Measurements from ENCODE around the gene PRLHR.
A peak's percentile ranks its signal among the peaks of the same experiment; 100 is the strongest.

PRLHR gene

GRCh38 chr10:118586911-118587310 lies 8.5 kb downstream of the PRLHR start:
- no peak for DNase-seq

- DNase-seq: no peak
These were observed 9.7 kb downstream of the PRLHR start for GRCh38 chr10:118585794-118586193.

DNA sequence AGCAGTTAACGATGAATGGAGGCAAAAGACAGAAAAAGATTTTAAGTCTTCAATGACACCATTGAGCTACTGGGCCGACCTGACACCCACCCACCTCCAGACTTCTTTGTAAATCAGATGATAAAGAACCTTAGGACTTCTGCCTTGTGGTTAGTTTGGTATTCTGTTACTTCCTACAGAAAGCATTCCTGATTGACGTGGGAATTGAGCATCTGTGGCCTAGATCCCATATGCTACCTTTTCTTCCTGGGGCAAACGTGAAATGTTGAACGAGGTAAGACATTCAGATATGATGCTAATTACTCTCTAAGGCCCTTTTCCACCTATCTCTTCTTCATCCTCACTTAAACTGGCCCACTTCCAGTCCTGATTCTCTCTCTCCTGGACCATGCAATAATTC lies 10.2 kb downstream of the PRLHR start:
- DNase-seq: no peak

DNA sequence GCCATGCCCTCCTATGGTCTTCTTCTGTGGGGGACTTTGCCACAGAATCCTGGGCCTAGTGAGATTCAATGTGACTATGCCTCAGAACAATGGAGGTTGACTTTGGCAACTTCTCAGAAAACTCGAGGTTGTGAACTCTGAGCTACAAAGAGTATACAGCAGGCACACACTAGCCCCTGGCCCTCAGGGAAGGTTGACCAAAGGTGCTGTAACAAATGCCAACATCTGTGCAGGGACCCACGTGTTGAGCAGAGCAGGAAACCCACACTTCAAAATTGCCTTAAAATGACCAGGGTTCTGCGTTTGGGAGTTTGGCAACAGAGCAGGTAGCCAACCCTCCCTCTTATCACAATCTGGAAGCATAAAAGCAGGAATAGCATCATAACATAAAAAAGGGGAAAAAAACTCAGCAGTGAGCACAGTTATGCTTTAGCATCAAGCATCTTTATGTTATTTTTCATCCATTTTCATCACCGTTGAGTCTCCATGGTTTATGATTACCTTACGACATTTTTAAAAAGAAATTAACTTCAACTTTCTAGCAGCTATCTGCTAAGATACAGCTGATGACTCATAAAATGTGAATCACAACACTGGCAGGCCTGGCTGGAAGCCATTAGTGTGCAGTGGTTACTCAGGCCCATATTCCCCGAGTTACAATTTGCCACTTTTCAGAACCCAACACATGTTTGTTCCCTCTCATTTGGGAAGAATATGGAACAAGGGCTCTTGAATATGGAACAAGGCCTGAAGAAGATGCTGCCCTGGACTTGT lies 11.1 kb downstream of the PRLHR start:
- DNase-seq: no peak

DNA sequence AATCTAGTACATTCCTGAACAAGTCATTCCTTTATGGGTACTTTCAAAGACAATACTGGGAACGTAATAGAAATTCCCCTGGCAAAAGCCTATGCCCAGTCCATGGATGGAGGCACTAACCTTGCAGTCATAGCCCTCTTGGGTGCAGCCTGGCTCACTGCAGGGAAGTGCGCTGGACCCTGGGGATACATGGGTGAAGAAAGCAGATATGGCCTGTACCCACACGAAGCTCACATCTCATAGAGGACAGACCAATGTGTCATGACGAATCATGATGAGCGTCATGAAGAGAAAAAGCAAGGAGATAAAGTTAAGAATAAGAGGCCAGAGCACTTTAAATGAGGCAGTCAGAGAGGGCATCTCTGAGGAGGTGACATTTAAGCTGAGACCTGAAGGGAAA lies 11.8 kb downstream of the PRLHR start:
- DNase-seq: no peak

DNA sequence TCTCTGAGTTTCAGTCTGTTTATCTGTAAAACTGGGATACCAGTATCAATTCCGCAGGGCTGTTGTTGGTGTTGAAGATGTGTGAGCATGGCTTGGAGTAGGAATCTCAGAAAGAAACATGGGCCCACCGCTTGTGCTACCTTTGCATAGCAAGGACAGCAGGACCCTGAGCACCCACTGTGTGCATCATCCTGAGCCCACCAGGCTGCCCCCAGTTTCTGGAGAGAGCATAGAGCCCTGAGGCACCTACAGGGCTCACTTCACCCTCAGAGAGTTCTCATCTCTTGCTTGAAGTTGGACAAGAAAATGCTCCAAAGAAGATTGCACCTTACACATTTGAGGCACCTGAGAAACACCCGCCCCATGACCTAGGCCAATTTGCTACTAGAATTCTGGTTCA lies 12.9 kb downstream of the PRLHR start:
- DNase-seq: no peak

DNA sequence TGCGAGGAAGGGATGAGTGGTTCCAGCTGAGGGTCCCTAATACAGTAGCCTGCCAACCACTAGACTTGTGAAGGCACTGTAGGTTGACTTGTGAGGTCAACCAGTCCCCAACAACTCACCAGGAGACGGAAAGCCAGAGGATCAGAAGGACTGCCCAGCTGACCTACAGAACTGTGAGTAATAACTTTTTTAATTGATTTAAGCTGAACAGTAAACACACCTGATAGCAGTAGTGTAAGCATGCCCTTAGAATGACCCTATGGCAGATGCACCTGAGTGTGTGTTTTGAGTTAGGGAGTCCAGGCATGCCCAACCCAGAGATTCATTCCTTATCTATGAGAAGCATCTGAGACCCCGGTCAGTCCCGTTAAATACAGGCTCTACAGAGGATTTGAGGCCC lies 14.1 kb downstream of the PRLHR start:
- no peak for DNase-seq

DNA sequence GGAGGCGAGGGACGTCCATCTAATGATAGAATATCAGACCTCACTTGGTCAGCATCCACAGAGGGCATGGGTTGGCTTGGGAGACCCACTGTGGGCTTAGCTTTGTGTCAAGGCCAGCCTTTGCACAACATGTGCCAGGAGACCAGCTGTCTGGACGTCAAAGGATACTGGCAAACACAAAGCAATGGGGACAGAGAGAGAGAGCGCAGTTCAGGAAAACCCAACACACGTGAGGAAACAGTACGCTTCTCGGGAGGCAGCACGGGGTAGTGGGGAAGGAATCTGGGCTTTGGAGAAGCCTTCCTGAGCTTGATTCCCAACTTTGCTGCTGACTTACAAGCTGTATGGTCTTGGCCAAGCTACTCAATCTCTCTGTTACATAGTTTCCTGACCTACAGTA lies 14.7 kb downstream of the PRLHR start:
- DNase-seq: no peak

DNA sequence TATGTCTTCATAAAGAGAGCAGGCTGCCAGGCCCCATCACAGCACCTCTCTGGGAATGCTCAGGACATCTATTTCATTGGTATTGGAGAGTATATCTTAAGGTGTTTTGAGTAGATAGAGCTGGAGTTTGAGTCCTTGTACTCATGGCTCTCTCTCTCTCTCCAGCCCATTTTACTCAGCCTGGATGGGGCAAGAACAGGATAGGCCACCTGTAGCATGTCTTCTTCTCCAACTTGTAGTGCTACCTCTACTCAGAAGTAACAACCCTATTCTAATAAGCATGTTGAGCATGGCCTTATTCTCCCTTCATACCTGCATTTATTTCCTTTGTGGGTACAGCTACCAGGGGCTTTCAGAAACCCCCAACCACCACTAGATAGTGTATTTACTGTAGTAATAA lies 21.9 kb downstream of the PRLHR start:
- DNase-seq: no peak

GRCh38 chr10:118572256-118573041 lies 23.0 kb downstream of the PRLHR start:
- DNase-seq: no peak

- DNase-seq: no peak
These were observed 24.3 kb downstream of the PRLHR start for GRCh38 chr10:118571123-118571522.

DNA sequence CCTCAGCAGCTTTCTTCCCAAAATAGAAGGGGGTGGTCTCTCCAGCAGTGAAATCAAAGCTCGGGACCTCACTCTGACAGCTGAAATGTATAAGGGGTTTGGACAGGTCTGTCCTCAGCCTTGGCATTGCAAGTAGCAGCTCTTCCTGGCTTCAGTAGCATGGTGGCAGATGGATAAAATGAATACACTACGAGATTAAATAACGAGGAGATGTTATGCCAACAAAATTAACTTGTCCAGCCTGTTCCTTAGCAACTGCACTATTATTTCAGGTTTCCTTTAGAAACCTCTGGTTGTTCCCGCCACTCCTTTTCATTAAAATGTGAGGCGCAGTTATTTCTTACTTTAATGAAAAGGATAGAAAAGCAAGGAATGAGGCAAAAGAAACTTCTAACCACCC lies 24.9 kb downstream of the PRLHR start:
- no peak for DNase-seq

- no peak for DNase-seq
These were observed 25.6 kb downstream of the PRLHR start for GRCh38 chr10:118569882-118570252.

DNA sequence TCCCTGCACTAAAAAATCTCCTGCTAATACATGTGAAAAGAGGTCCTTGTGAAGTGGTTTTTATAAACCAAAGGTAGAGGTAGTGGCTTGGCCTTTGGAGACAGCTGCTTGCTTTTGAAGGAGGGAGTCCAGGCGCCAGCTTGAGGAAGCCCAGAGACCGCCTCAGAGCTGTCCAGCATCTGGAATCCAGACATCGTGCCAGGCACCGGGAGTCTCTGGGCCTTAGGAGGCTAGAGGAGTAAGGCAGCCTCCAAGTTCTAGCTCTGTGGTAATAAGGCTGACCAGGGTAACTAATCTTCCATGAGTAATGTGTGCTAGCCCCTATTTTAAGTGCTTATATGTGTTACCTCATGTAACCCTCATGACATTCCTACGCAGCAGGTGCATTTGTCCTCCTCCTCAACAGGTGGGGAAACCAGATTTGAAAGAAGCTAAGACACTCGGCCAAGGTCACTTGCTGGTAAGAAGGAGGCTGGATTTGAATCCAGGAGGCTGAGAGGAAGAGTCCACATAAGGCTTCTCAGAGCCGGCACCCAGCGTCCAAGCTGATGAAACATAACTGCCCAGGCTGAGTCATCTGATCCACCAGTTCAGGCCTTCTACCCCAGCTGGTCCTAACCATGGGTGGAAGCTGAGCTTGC lies 26.1 kb downstream of the PRLHR start:
- DNase-seq: no peak

- DNase-seq: peak; percentile 24
These were observed 27.1 kb downstream of the PRLHR start for GRCh38 chr10:118568327-118568848.

GRCh38 chr10:118567701-118568248 lies 27.7 kb downstream of the PRLHR start:
- no peak for DNase-seq

GRCh38 chr10:118566911-118567310 lies 28.5 kb downstream of the PRLHR start:
- DNase-seq: no peak

- DNase-seq: no peak
These were observed 30.0 kb downstream of the PRLHR start for GRCh38 chr10:118565301-118566075.

DNA sequence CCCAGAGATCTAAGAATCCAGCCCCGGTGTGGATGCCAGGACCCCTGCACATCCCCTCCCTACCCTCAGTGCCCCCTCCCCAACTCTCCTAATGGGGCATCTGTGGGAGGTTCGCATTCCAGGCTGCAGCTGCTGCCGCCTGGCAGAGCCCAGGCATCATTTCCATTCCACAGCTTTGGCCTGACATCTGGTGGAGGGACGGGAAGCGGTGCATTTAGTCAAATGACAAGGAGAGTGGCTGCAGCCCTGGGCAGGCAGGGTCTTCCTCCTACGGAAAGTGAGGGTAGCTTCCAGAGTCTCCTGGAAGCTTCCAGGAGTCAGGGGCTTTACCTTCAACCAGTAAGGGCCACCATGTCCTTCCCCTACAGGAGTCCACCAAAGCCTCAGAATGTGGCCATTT lies 30.8 kb downstream of the PRLHR start:
- no peak for DNase-seq

DNA sequence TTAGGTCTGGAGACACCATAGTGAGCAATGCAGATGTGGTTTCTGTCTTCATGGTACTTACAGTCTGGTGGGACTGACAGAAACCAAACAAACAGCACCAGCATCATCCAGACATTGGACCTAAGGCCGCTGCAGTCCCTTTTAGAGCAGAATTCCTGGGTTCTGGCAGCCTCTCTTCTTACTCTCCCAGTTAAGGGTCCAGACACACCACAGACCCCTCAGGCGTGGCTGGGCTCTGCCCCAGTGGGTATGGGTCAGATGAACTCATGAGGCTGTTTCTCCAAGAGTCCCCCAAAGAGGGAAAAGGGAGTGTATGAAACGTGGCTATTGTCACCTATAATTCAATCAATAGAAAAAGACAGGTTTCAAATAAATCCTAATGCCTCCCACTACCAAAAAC lies 31.3 kb downstream of the PRLHR start:
- no peak for DNase-seq

DNA sequence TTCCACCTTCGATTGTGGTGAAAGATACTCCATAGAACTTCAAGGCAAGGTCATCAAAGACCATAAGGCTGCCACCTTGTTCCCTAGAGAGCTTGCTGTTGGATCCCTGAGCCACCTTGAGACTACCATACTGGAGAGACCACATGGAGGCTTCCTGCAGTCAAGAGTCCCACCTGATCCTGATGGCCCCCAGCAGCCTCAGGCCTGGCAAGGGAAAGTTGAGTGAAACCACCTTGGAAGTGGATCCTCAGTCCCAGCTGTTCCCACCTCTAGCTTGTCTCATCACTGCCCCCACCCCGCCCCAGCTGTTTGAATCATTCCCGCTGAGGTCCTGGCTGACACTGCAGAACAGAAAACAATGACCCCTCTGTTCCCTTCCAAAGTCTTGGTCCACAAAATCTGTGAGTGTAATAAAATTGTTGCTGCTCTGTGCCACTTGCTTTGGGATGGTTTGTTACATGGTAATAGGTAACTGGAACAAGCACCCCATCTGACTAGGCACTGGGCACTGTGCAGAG lies 32.0 kb downstream of the PRLHR start:
- DNase-seq: no peak

DNA sequence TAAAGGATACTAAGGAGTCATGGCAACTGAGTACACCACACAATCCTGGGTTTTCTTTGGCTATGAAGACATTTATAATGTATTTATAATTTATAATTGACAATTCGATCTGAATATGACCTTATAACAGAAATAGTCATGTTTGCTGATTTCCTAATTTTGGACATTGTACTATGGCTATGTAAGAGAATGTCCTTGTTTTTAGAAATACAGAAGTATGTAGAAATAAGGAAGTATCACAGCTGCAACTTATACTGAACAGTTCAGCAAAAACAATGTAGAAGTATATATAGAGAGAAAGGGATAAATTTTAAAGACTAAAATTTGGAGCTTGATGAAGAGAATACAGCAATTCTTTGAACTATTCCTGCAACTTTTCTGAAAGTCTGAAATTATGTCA lies 32.6 kb downstream of the PRLHR start:
- no peak for DNase-seq

All from T-helper 9 cell (primary cell).